ENCODE data around the gene NPHP4.

The NPHP4 gene

GRCh38 chr1:5949085-5949760 lies 43.0 kb downstream of the NPHP4 start:
- Histone ChIP-seq H3K79me2 (ENCODE audit: low read length) (no peaks in the 10 kb centered on the region), H2AFZ (ENCODE audit: low read length) (no peak overlapping the region), H3K36me3 (replicated peaks; ENCODE audit: insufficient read depth, low read length) (no peaks in the 10 kb centered on the region), H3K9ac (ENCODE audit: low read length) (no peak overlapping the region), H3K4me1 (ENCODE audit: low read length) (no peaks in the 10 kb centered on the region), H3K9me2 (replicated peaks; ENCODE audit: insufficient read depth, low read length) (no peaks in the 10 kb centered on the region), H3K4me2 (ENCODE audit: low read depth, low read length) (no peak overlapping the region), H3K9me3 (replicated peaks; ENCODE audit: insufficient read depth, low read length) (no peaks in the 10 kb centered on the region), H3K27me3 (replicated peaks; ENCODE audit: insufficient read depth, low read length) (no peaks in the 10 kb centered on the region), H3F3A (ENCODE audit: insufficient read depth, low read length) (no peaks in the 10 kb centered on the region), H4K20me1 (ENCODE audit: insufficient read depth, low read length) (no peaks in the 10 kb centered on the region), H3K27ac (ENCODE audit: low read length) (no peak overlapping the region), H3K4me3 (ENCODE audit: low read length) (no peak overlapping the region)
- TF ChIP-seq EZH2 (optimal IDR thresholded peaks at IDR 0.05; ENCODE audit: low read depth, low read length) (no peak), EZH2phosphoT487 (IDR thresholded peaks at IDR 0.05; ENCODE audit: low read length) (no peak)
- TF ChIP-seq, protein P1, sequence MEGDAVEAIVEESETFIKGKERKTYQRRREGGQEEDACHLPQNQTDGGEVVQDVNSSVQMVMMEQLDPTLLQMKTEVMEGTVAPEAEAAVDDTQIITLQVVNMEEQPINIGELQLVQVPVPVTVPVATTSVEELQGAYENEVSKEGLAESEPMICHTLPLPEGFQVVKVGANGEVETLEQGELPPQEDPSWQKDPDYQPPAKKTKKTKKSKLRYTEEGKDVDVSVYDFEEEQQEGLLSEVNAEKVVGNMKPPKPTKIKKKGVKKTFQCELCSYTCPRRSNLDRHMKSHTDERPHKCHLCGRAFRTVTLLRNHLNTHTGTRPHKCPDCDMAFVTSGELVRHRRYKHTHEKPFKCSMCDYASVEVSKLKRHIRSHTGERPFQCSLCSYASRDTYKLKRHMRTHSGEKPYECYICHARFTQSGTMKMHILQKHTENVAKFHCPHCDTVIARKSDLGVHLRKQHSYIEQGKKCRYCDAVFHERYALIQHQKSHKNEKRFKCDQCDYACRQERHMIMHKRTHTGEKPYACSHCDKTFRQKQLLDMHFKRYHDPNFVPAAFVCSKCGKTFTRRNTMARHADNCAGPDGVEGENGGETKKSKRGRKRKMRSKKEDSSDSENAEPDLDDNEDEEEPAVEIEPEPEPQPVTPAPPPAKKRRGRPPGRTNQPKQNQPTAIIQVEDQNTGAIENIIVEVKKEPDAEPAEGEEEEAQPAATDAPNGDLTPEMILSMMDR (IDR thresholded peaks at IDR 0.05; ENCODE audit: low read length): no peak
- no peak for DNase-seq

DNA sequence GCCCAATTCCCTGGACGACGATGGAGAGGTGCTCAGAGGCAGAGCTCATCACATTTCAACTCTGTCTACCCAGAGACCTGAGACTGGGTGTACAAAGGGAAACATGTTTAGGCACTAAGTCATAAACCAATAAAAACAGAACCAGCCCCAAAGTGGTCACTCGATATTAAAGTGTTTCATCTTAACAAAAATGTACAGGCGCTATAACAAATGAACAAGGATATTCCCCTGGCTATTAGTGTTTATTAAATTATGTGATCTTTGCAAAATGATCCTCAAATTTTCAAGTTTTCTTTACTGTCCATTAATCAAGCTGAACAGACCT lies 43.6 kb downstream of the NPHP4 start:
- H4K20me1 ChIP-seq (ENCODE audit: insufficient read depth, low read length): no peaks in the 10 kb centered on the region
- H3K9me3 ChIP-seq (replicated peaks; ENCODE audit: insufficient read depth, low read length): no peaks in the 10 kb centered on the region
- DNase-seq: no peak
- no peak overlapping the region for H3K27ac ChIP-seq (ENCODE audit: low read length)
- H3K4me1 ChIP-seq (ENCODE audit: low read length): no peaks in the 10 kb centered on the region
- H3K9ac ChIP-seq (ENCODE audit: low read length): no peak overlapping the region
- no peaks in the 10 kb centered on the region for H3K27me3 ChIP-seq (replicated peaks; ENCODE audit: insufficient read depth, low read length)
- no peak overlapping the region for H3K4me3 ChIP-seq (ENCODE audit: low read length)
- H3K4me2 ChIP-seq (ENCODE audit: low read depth, low read length): no peak overlapping the region
- no peaks in the 10 kb centered on the region for H3K36me3 ChIP-seq (replicated peaks; ENCODE audit: insufficient read depth, low read length)
- H3K9me2 ChIP-seq (replicated peaks; ENCODE audit: insufficient read depth, low read length): no peaks in the 10 kb centered on the region
- H3F3A ChIP-seq (ENCODE audit: insufficient read depth, low read length): no peaks in the 10 kb centered on the region
- H3K79me2 ChIP-seq (ENCODE audit: low read length): no peaks in the 10 kb centered on the region
- no peak overlapping the region for H2AFZ ChIP-seq (ENCODE audit: low read length)
- TF ChIP-seq EZH2 (optimal IDR thresholded peaks at IDR 0.05; ENCODE audit: low read depth, low read length) (no peak), EZH2phosphoT487 (IDR thresholded peaks at IDR 0.05; ENCODE audit: low read length) (no peak)
- TF ChIP-seq, protein P1 (IDR thresholded peaks at IDR 0.05; ENCODE audit: low read length): no peak

- Histone ChIP-seq H2AFZ (ENCODE audit: low read length) (no peak overlapping the region), H3K9me3 (replicated peaks; ENCODE audit: insufficient read depth, low read length) (no peaks in the 10 kb centered on the region), H3K4me3 (ENCODE audit: low read length) (no peak overlapping the region), H3K27ac (ENCODE audit: low read length) (no peak overlapping the region), H3K36me3 (replicated peaks; ENCODE audit: insufficient read depth, low read length) (no peaks in the 10 kb centered on the region), H4K20me1 (ENCODE audit: insufficient read depth, low read length) (no peaks in the 10 kb centered on the region), H3K27me3 (replicated peaks; ENCODE audit: insufficient read depth, low read length) (no peaks in the 10 kb centered on the region), H3K9me2 (replicated peaks; ENCODE audit: insufficient read depth, low read length) (no peaks in the 10 kb centered on the region), H3K79me2 (ENCODE audit: low read length) (no peaks in the 10 kb centered on the region), H3K4me1 (ENCODE audit: low read length) (no peaks in the 10 kb centered on the region), H3F3A (ENCODE audit: insufficient read depth, low read length) (no peaks in the 10 kb centered on the region), H3K4me2 (ENCODE audit: low read depth, low read length) (no peak overlapping the region), H3K9ac (ENCODE audit: low read length) (no peak overlapping the region)
- DNase-seq: no peak
- TF ChIP-seq EZH2 (optimal IDR thresholded peaks at IDR 0.05; ENCODE audit: low read depth, low read length) (no peak), EZH2phosphoT487 (IDR thresholded peaks at IDR 0.05; ENCODE audit: low read length) (no peak)
- TF ChIP-seq, protein P1 (IDR thresholded peaks at IDR 0.05; ENCODE audit: low read length): no peak
These were observed 44.1 kb downstream of the NPHP4 start for GRCh38 chr1:5947978-5948680.

All from MM.1S (cell line).